ENCODE measurements around the gene TMEM250. TPM values are rescaled to one million over a fixed set of nuclear protein-coding genes. Genes with fewer than 3 reads are reported as not detected.

Gene TMEM250
- total and polyA plus RNA-seq, 2 of the 4 experiments (the other 2 are of a cell fraction): 14.0 to 17.5 TPM

GRCh38 chr9:136075881-136076678 is 42.6 kb downstream of the TMEM250 start:
- Histone ChIP-seq H2AK9ac (replicated peaks; ENCODE audit: low read depth, low read length, poor library complexity) (peak overlapping the region; percentile 55), H4K8ac (ENCODE audit: low read depth in 2 of 2, low read length in 2 of 2) (no peak overlapping the region), H2AFZ (replicated peaks; ENCODE audit: low read length, poor library complexity) (no peak overlapping the region), H3K14ac (replicated peaks; ENCODE audit: low read depth, low read length) (no peak overlapping the region), H3K4me3 (ENCODE audit: insufficient read depth, low read depth, low read length) (no peak overlapping the region), H3K9me1 (ENCODE audit: insufficient read depth, low read length) (peaks cover 7% of the 10 kb centered on the region), H3K27ac (ENCODE audit: insufficient read depth, low read length) (no peak overlapping the region), H3K18ac (ENCODE audit: low read depth, low read length) (no peak overlapping the region), H2BK20ac (ENCODE audit: low read depth, low read length) (no peak overlapping the region), H4K5ac (ENCODE audit: low read depth, low read length) (no peak overlapping the region), H3K9me3 (ENCODE audit: control insufficient read depth, insufficient read depth, low read length) (no peaks in the 10 kb centered on the region), H2AK5ac (ENCODE audit: low read depth, low read length) (no peak overlapping the region), H3K4me1 (ENCODE audit: control insufficient read depth, insufficient read depth, low read length) (peaks cover 2% of the 10 kb centered on the region; the same call in 1 of the 2 replicates), H3K4ac (ENCODE audit: low read depth, low read length) (no peak overlapping the region), H3K56ac (ENCODE audit: extremely low read depth, insufficient read depth, low read length) (no peak overlapping the region), H3K9ac (ENCODE audit: low read depth, low read length) (no peak overlapping the region), H3K27me3 (ENCODE audit: control insufficient read depth, insufficient read depth, low read length) (no peaks in the 10 kb centered on the region), H3K23ac (ENCODE audit: low read depth, low read length) (no peak overlapping the region), H4K91ac (ENCODE audit: insufficient read depth, low read depth, low read length) (no peak overlapping the region), H3K4me2 (ENCODE audit: low read depth, low read length) (no peak overlapping the region), H2BK15ac (ENCODE audit: low read depth, low read length) (no peak overlapping the region), H2BK5ac (ENCODE audit: low read depth, low read length, poor library complexity, severe bottlenecking) (no peak overlapping the region), H3K79me1 (ENCODE audit: low read depth in 1 of 2, low read length in 2 of 2) (peaks cover 29 to 74% of the 10 kb centered on the region in 2 experiments), H4K20me1 (ENCODE audit: insufficient read depth, low read length) (peaks cover 75% of the 10 kb centered on the region), H2BK120ac (ENCODE audit: low read depth, low read length) (no peak overlapping the region), H3K36me3 (ENCODE audit: control insufficient read depth, insufficient read depth, low read length) (peaks cover 20% of the 10 kb centered on the region)
- ChIA-PET CTCF (no interaction called here), POLR2A (ENCODE audit: unreplicated experiment) (no interaction called here)
- DNase-seq: no peak
- dilution Hi-C loops (cut with HindIII; ENCODE audit: low sequenced_read_pairs, unreplicated experiment): no loop called here
- no peak for ATAC-seq (ENCODE audit: low read depth)
- intact Hi-C loops (cut with micrococcal nuclease): no loop called here
- WGBS, 2 experiments (ENCODE audit: extremely low coverage in 2 of 2, insufficient read length in 1 of 2): 92% methylated on average over 16 of the region's 26 CpGs; no CpG with 5 or more reads in 1 of the 2 experiments
- BruUV-seq (replicated peaks): no TSS peak
- in situ Hi-C loops (cut with MboI; ENCODE audit: low sequenced_read_pairs): no loop called here
- TF ChIP-seq CTCF (conservative IDR thresholded peaks at IDR 0.05; ENCODE audit: low read depth, low read length) (no peak), POLR2A (IDR thresholded peaks at IDR 0.05; ENCODE audit: low read depth, low read length) (no peak), USF2 (IDR thresholded peaks at IDR 0.05; ENCODE audit: low read depth, low read length) (no peak), RAD21 (IDR thresholded peaks at IDR 0.05; ENCODE audit: low read length) (no peak), FOS (IDR thresholded peaks at IDR 0.05; ENCODE audit: low read depth, low read length) (no peak), ELK1 (IDR thresholded peaks at IDR 0.05; ENCODE audit: borderline replicate concordance, low read depth, low read length) (no peak), RFX5 (IDR thresholded peaks at IDR 0.05; ENCODE audit: low read depth, low read length) (no peak), MAZ (IDR thresholded peaks at IDR 0.05; ENCODE audit: borderline replicate concordance, low read depth, low read length) (no peak), RCOR1 (IDR thresholded peaks at IDR 0.05; ENCODE audit: insufficient replicate concordance, low read length) (no peak), CHD1 (IDR thresholded peaks at IDR 0.05; ENCODE audit: low read depth, low read length) (no peak), CEBPB (IDR thresholded peaks at IDR 0.05; ENCODE audit: low read depth, low read length) (no peak), NFE2L2 (IDR thresholded peaks at IDR 0.05; ENCODE audit: low read depth, low read length) (no peak), SMC3 (IDR thresholded peaks at IDR 0.05; ENCODE audit: low read depth, low read length) (no peak), MAFK (IDR thresholded peaks at IDR 0.05; ENCODE audit: low read depth, low read length) (no peak), BHLHE40 (IDR thresholded peaks at IDR 0.05; ENCODE audit: low read depth, low read length) (no peak), MXI1 (IDR thresholded peaks at IDR 0.05; ENCODE audit: borderline replicate concordance, low read depth, low read length) (no peak)

Measured in IMR-90 (cell line).